Measurements from ENCODE around the gene ERFL.

GRCh38 chr19:41926028-41926762, 2.1 kb downstream of the ERFL start:
- TF ChIP-seq CTCF (conservative IDR thresholded peaks at IDR 0.05; ENCODE audit: low read length) (no peak), EZH2phosphoT487 (IDR thresholded peaks at IDR 0.05; ENCODE audit: borderline replicate concordance, low read depth, low read length) (no peak)

Data from OCI-LY7 (cell line).